ENCODE results near the gene KRT9. TPM values are rescaled to one million over a fixed set of nuclear protein-coding genes. Genes with fewer than 3 reads are reported as not detected.

Gene KRT9
- total and polyA plus RNA-seq, 9 of the 15 experiments (the other 6 are each of a cell fraction or from before 2014, with no cell fraction given) = 0.03 TPM; not detected in 8

GRCh38 chr17:41548844-41549595 lies 22.8 kb downstream of the KRT9 start (continued):
- TF ChIP-seq ELK1 (CRISPR knock-in tag; IDR thresholded peaks at IDR 0.05) (no peak), REST (IDR thresholded peaks at IDR 0.05; ENCODE audit: borderline replicate concordance) (peak; percentile 93), REST (CRISPR knock-in tag; IDR thresholded peaks at IDR 0.05; ENCODE audit: low read depth) (no peak), ELF2 (CRISPR knock-in tag; IDR thresholded peaks at IDR 0.05) (peak; percentile 63; the same call in 1 of the 2 replicates), NR3C1 (CRISPR knock-in tag; IDR thresholded peaks at IDR 0.05) (no peak), ZNF436 (CRISPR knock-in tag; IDR thresholded peaks at IDR 0.05) (no peak), C11orf30 (IDR thresholded peaks at IDR 0.05; ENCODE audit: low read depth) (no peak), MTA2 (IDR thresholded peaks at IDR 0.05; ENCODE audit: low read depth) (no peak), HDAC6 (IDR thresholded peaks at IDR 0.05; ENCODE audit: low read depth, low read length) (no peak), EHMT2 (IDR thresholded peaks at IDR 0.05) (no peak), BRD4 (IDR thresholded peaks at IDR 0.05) (0 out of 2 replicates have a peak, but pooled peaks have one; percentile 62), TFE3 (CRISPR knock-in tag; IDR thresholded peaks at IDR 0.05) (no peak), ZNF184 (CRISPR knock-in tag; IDR thresholded peaks at IDR 0.05) (no peak), TAF1 (IDR thresholded peaks at IDR 0.05; ENCODE audit: control insufficient read depth, extremely low read depth, insufficient read depth, low read length, severe bottlenecking) (no peak), LEF1 (IDR thresholded peaks at IDR 0.05) (no peak), NFYB (IDR thresholded peaks at IDR 0.05; ENCODE audit: extremely low read depth, insufficient read length) (no peak), RB1 (IDR thresholded peaks at IDR 0.05; ENCODE audit: low read depth) (peak; percentile 87), TAF15 (IDR thresholded peaks at IDR 0.05; ENCODE audit: low read depth, low read length) (no peak), CXXC5 (CRISPR knock-in tag; IDR thresholded peaks at IDR 0.05) (peak; percentile 47; the same call in 1 of the 2 replicates)
